ENCODE measurements around the gene ARL4D. TPM values are rescaled to one million over a fixed set of nuclear protein-coding genes. Genes with fewer than 3 reads are reported as not detected.

The ARL4D gene
- polyA plus RNA-seq, 1 experiment: 15.0 TPM

GRCh38 chr17:43427362-43428043, 28.7 kb downstream of the ARL4D start:
- no peak for DNase-seq (ENCODE audit: low read depth, low spot score)
- no peak for TF ChIP-seq CTCF (IDR thresholded peaks at IDR 0.05; ENCODE audit: low read depth, low read length)
- Histone ChIP-seq H3K4me3 (ENCODE audit: low read depth, low read length) (no peak overlapping the region), H3K27me3 (ENCODE audit: control insufficient read depth, insufficient read depth, low read length) (peaks cover 8% of the 10 kb centered on the region), H3K9me3 (ENCODE audit: control insufficient read depth, insufficient read depth, low read length) (no peaks in the 10 kb centered on the region), H3K27ac (ENCODE audit: low read depth, low read length) (no peak overlapping the region)
- ChIA-PET CTCF (no interaction called here), POLR2A (no interaction called here)

GRCh38 chr17:43428524-43428923, 29.7 kb downstream of the ARL4D start:
- CTCF ChIA-PET: interaction anchor here (0.8 to 1.9 kb wide), 2 partner anchors 34 to 55 kb away, joined by 3 to 8 read pairs; partner anchors contain the start of gene DHX8
- POLR2A ChIA-PET: no interaction called here
- Histone ChIP-seq H3K27ac (ENCODE audit: low read depth, low read length) (no peak overlapping the region), H3K4me3 (ENCODE audit: low read depth, low read length) (no peak overlapping the region), H3K9me3 (ENCODE audit: control insufficient read depth, insufficient read depth, low read length) (no peaks in the 10 kb centered on the region), H3K27me3 (ENCODE audit: control insufficient read depth, insufficient read depth, low read length) (peaks cover 8% of the 10 kb centered on the region)
- peak; percentile 30; the same call in 1 of the 2 replicates for TF ChIP-seq CTCF (IDR thresholded peaks at IDR 0.05; ENCODE audit: low read depth, low read length)
- no peak for DNase-seq (ENCODE audit: low read depth, low spot score)

- TF ChIP-seq CTCF (IDR thresholded peaks at IDR 0.05; ENCODE audit: low read depth, low read length): no peak
Observed at GRCh38 chr17:43430936-43431713, 32.3 kb downstream of the ARL4D start.

GRCh38 chr17:43431714-43432523, 33.1 kb downstream of the ARL4D start:
- ChIA-PET POLR2A (interaction anchor here (2.3 kb wide), 1 partner anchor 33 kb away, joined by 5 read pairs; the partner anchor contains the start of gene ARL4D), CTCF (interaction anchor here (1.3 kb wide), 1 partner anchor 39 kb away, joined by 8 read pairs; no protein-coding TSS in a partner anchor)
- DNase-seq (ENCODE audit: low read depth, low spot score): no peak
- Histone ChIP-seq H3K27me3 (ENCODE audit: control insufficient read depth, insufficient read depth, low read length) (no peaks in the 10 kb centered on the region), H3K27ac (ENCODE audit: low read depth, low read length) (no peak overlapping the region), H3K4me3 (ENCODE audit: low read depth, low read length) (no peak overlapping the region), H3K9me3 (ENCODE audit: control insufficient read depth, insufficient read depth, low read length) (no peaks in the 10 kb centered on the region)
- no peak for TF ChIP-seq CTCF (IDR thresholded peaks at IDR 0.05; ENCODE audit: low read depth, low read length)

More at GRCh38 chr17:43430936-43431713, 32.3 kb downstream of the ARL4D start:
- Histone ChIP-seq H3K27ac (ENCODE audit: low read depth, low read length) (no peak overlapping the region), H3K27me3 (ENCODE audit: control insufficient read depth, insufficient read depth, low read length) (peaks cover under 1% of the 10 kb centered on the region), H3K9me3 (ENCODE audit: control insufficient read depth, insufficient read depth, low read length) (no peaks in the 10 kb centered on the region), H3K4me3 (ENCODE audit: low read depth, low read length) (no peak overlapping the region)
- POLR2A ChIA-PET: interaction anchor here (0.7 kb wide), 1 partner anchor 16 kb away, joined by 3 read pairs; no protein-coding TSS in a partner anchor
- CTCF ChIA-PET: interaction anchor here (1.3 kb wide), 1 partner anchor 38 kb away, joined by 8 read pairs; no protein-coding TSS in a partner anchor
- no peak for DNase-seq (ENCODE audit: low read depth, low spot score)
